ENCODE data around the gene IZUMO3. TPM values are rescaled to one million over a fixed set of nuclear protein-coding genes. Genes with fewer than 3 reads are reported as not detected.

The IZUMO3 gene
- total RNA-seq (not detected), polyA plus RNA-seq (not detected)
- long read RNA-seq, donor 1 = 0 reads
- long read RNA-seq, donor 2 = 0 reads

- Histone ChIP-seq H3K27me3 (ENCODE audit: insufficient read depth in 3 of 3, low read length in 2 of 3) (no peaks in the 10 kb centered on the region), H3K4me3 (no peak within 1 kb of the TSS), H3K4me1 (no peaks in the 10 kb centered on the region), H3K9me3 (no peaks in the 10 kb centered on the region), H3K36me3 (ENCODE audit: insufficient read depth in 1 of 2, low read depth in 1 of 2) (no peaks in the 10 kb centered on the region), H3K27ac (no peak within 1 kb of the TSS)
- no peak for DNase-seq
- intact Hi-C loops (cut with DNase I) = no loop called here
- TF ChIP-seq CTCF (IDR thresholded peaks at IDR 0.05) = no peak
- no peak for ATAC-seq
- WGBS, 3 donors = 91 to 93% (median 91%) methylated on average over 3 of the region's 3 CpGs
These were observed at the start of gene IZUMO3 for GRCh38 chr9:24545847-24546522. Gene IZUMO3, minus strand, starts transcription at chr9:24545897. Its CDS starts 248 bp downstream, at chr9:24545649.

GRCh38 chr9:24594234-24594850 is 48.6 kb upstream of the IZUMO3 start:
- H3K4me3 ChIP-seq = no peak overlapping the region
- no peaks in the 10 kb centered on the region for H3K27me3 ChIP-seq (ENCODE audit: insufficient read depth in 3 of 3, low read length in 2 of 3)
- 77 to 79% (median 78%) methylated on average over 8 of the region's 8 CpGs for WGBS, 3 donors
- no peak for TF ChIP-seq CTCF (IDR thresholded peaks at IDR 0.05)
- no peaks in the 10 kb centered on the region for H3K4me1 ChIP-seq
- ATAC-seq = no peak
- DNase-seq = no peak
- H3K9me3 ChIP-seq = no peaks in the 10 kb centered on the region
- intact Hi-C loops (cut with DNase I) = no loop called here
- H3K36me3 ChIP-seq (ENCODE audit: insufficient read depth in 1 of 2, low read depth in 1 of 2) = no peaks in the 10 kb centered on the region
- no peak overlapping the region for H3K27ac ChIP-seq

GRCh38 chr9:24590432-24590831 is 44.7 kb upstream of the IZUMO3 start:
- no peak for TF ChIP-seq CTCF (IDR thresholded peaks at IDR 0.05)
- Histone ChIP-seq H3K9me3 (no peaks in the 10 kb centered on the region), H3K4me1 (no peaks in the 10 kb centered on the region), H3K4me3 (no peak overlapping the region), H3K27ac (no peak overlapping the region), H3K36me3 (ENCODE audit: insufficient read depth in 1 of 2, low read depth in 1 of 2) (no peaks in the 10 kb centered on the region), H3K27me3 (ENCODE audit: insufficient read depth in 3 of 3, low read length in 2 of 3) (no peaks in the 10 kb centered on the region)
- DNase-seq = no peak
- intact Hi-C loops (cut with DNase I) = no loop called here
- 54 to 71% (median 65%) methylated on average over 1 of the region's 1 CpG for WGBS, 3 donors
- no peak for ATAC-seq

- H3K27ac ChIP-seq = no peak overlapping the region
- ATAC-seq = no peak
- H3K9me3 ChIP-seq = no peaks in the 10 kb centered on the region
- intact Hi-C loops (cut with DNase I) = no loop called here
- no peaks in the 10 kb centered on the region for H3K36me3 ChIP-seq (ENCODE audit: insufficient read depth in 1 of 2, low read depth in 1 of 2)
- H3K4me1 ChIP-seq = no peaks in the 10 kb centered on the region
- 69 to 74% (median 71%) methylated on average over 2 of the region's 2 CpGs for WGBS, 3 donors
- DNase-seq = no peak
- H3K4me3 ChIP-seq = no peak overlapping the region
- no peaks in the 10 kb centered on the region for H3K27me3 ChIP-seq (ENCODE audit: insufficient read depth in 3 of 3, low read length in 2 of 3)
- no peak for TF ChIP-seq CTCF (IDR thresholded peaks at IDR 0.05)
These were observed 42.2 kb upstream of the IZUMO3 start for GRCh38 chr9:24587883-24588282.

Data from psoas muscle (tissue), 8 donors.